ENCODE results near the gene MACROD1. TPM values are rescaled to one million over a fixed set of nuclear protein-coding genes. Genes with fewer than 3 reads are reported as not detected.

MACROD1 gene
- total RNA-seq, 2 donors from 2014 or later = 33.5 to 68.2 TPM

DNA sequence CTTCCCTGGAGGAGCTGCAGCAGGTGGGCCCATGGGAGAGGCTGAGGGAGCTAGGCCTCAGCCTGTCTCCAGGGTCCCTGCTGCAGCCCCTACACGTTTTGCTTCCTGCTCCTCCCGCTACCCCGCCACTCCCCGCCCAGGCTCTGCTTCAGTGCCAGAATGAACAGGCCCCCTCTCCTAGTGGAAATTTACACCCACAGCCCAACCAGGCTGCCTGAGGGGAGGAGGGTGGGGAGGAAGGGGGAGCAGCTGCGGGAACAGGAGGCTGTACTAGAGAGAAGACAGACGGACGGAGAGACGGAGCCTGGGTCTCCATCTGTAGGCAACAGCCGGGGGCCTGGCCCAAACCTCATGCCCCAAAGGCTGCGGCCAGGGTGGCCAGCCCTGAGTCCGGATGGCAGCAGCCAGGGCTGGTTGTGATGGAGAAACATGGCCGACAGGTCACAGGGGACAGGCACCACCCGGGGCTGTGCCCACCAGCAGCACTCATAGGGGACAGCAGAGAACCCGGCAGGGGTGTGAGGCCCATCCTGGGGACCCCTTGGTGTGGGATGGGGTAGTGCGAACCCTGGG is 109.6 kb downstream of the MACROD1 start:
- WGBS = 71% methylated on average over 15 of the region's 15 CpGs

GRCh38 chr11:64055077-64055476 is 110.8 kb downstream of the MACROD1 start:
- Histone ChIP-seq H3K4me3 (no peak overlapping the region), H3K9me3 (no peaks in the 10 kb centered on the region), H3K27ac (no peak overlapping the region), H3K4me1 (replicated peaks) (no peaks in the 10 kb centered on the region), H3K36me3 (no peaks in the 10 kb centered on the region), H3K27me3 (replicated peaks; ENCODE audit: insufficient read depth) (no peaks in the 10 kb centered on the region)
- intact Hi-C loops (cut with DNase I) = no loop called here
- DNase-seq (ENCODE audit: low spot score) = no peak
- WGBS = 44% methylated on average over 6 of the region's 8 CpGs
- TF ChIP-seq POLR2AphosphoS5 (IDR thresholded peaks at IDR 0.05) (no peak), POLR2A (IDR thresholded peaks at IDR 0.05) (no peak), CTCF (IDR thresholded peaks at IDR 0.05) (no peak)

More for the DNA sequence above, 109.6 kb downstream of the MACROD1 start:
- Histone ChIP-seq H3K4me3 (no peak overlapping the region), H3K9me3 (no peaks in the 10 kb centered on the region), H3K36me3 (no peaks in the 10 kb centered on the region), H3K4me1 (replicated peaks) (no peaks in the 10 kb centered on the region), H3K27ac (no peak overlapping the region), H3K27me3 (replicated peaks; ENCODE audit: insufficient read depth) (no peaks in the 10 kb centered on the region)
- intact Hi-C loops (cut with DNase I) = no loop called here
- TF ChIP-seq CTCF (IDR thresholded peaks at IDR 0.05) (no peak), POLR2A (IDR thresholded peaks at IDR 0.05) (no peak), POLR2AphosphoS5 (IDR thresholded peaks at IDR 0.05) (no peak)
- no peak for DNase-seq (ENCODE audit: low spot score)

DNA sequence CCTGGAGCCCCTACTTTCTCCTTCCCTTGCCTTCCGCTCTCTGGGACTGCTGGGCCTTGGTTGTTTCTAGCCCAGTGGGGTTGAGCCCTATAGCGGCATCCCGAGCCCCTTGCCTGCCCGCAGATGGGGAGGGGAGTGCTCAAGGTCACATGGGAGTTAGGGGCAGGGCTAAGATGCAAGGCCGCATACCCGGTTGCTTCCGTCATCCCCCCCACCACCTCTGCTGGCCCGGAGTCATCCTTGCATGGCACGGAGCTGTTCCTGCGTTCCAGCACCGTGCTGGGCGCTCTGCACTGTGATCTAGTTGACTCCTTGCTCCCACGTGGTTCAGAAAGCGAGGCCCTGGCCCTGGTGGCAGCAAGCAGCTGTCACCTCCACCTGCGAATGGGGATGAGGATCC is 112.2 kb downstream of the MACROD1 start:
- 88% methylated on average over 15 of the region's 15 CpGs for WGBS
- H3K27me3 ChIP-seq (replicated peaks; ENCODE audit: insufficient read depth) = no peaks in the 10 kb centered on the region

DNA sequence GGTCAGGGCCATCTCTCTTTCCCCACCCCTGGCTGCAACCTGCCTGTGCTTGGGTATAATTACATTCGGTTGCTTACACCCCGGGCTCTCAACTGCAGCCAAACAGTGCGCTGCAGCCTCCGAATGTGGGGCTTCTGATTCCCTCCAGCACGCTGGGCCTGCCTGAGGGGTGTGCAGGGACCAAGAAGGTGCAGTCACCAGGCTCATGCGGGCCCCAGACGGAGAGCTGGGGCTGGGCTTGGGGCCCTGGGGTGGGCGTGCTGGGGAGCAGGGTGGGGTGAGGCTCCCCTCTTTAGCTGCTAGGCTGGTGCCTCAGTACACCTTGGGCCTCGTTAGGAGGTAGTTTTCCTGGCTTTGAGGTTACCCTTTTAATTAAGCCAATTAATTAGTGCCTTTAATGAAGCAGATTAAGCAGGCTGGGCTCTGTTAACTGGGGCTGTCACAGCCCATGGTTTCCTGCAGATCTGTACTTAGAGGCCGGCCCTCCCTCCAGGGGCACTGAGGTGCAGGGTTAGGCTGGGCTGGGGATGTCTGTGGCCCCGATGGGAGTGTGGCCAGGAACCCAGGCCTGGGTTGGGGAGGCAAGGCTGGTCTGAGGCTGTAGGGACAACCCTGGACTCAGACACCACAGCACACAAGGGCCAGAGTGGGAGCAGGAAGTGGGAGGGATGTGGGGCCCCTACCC is 112.8 kb downstream of the MACROD1 start:
- Histone ChIP-seq H3K27me3 (replicated peaks; ENCODE audit: insufficient read depth) (no peaks in the 10 kb centered on the region), H3K4me1 (replicated peaks) (no peaks in the 10 kb centered on the region), H3K9me3 (no peaks in the 10 kb centered on the region), H3K4me3 (no peak overlapping the region), H3K36me3 (no peaks in the 10 kb centered on the region), H3K27ac (no peak overlapping the region)
- no peak for DNase-seq (ENCODE audit: low spot score)
- no peak for TF ChIP-seq POLR2AphosphoS5 (IDR thresholded peaks at IDR 0.05)
- TF ChIP-seq CTCF (IDR thresholded peaks at IDR 0.05) = no peak
- TF ChIP-seq POLR2A (IDR thresholded peaks at IDR 0.05) = no peak
- WGBS = 93% methylated on average over 11 of the region's 11 CpGs
- intact Hi-C loops (cut with DNase I) = no loop called here

More for the DNA sequence above, 112.2 kb downstream of the MACROD1 start:
- H3K36me3 ChIP-seq = no peaks in the 10 kb centered on the region
- H3K9me3 ChIP-seq = no peaks in the 10 kb centered on the region
- no peaks in the 10 kb centered on the region for H3K4me1 ChIP-seq (replicated peaks)
- no peak for DNase-seq (ENCODE audit: low spot score)
- H3K4me3 ChIP-seq = no peak overlapping the region
- no peak overlapping the region for H3K27ac ChIP-seq
- intact Hi-C loops (cut with DNase I) = no loop called here
- TF ChIP-seq POLR2A (IDR thresholded peaks at IDR 0.05) = no peak
- TF ChIP-seq CTCF (IDR thresholded peaks at IDR 0.05) = no peak
- TF ChIP-seq POLR2AphosphoS5 (IDR thresholded peaks at IDR 0.05) = no peak

DNA sequence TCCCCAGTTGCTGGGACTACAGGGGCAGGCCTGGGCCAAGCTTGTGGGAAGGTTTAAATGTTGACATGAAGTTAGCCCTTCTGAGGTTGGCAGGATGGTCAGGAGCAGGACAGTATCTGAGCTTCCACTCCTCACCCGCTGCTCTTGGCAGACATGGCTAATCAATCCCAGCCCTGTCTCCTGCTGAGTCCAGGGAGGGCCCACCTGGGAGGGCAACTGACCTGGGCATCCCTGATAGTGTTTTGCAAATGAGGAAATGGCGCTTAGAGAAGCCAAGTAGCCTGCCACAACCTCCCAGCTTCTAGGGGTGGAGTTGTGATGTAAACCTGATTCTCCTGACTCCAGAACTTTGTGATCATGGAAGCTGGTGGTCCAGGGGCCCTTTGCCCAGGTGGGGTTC is 113.5 kb downstream of the MACROD1 start:
- no peak overlapping the region for H3K27ac ChIP-seq
- H3K36me3 ChIP-seq = no peaks in the 10 kb centered on the region
- no peaks in the 10 kb centered on the region for H3K27me3 ChIP-seq (replicated peaks; ENCODE audit: insufficient read depth)
- WGBS = 92% methylated on average over 2 of the region's 2 CpGs
- H3K9me3 ChIP-seq = no peaks in the 10 kb centered on the region
- H3K4me1 ChIP-seq (replicated peaks) = no peaks in the 10 kb centered on the region
- intact Hi-C loops (cut with DNase I) = no loop called here
- H3K4me3 ChIP-seq = no peak overlapping the region
- DNase-seq (ENCODE audit: low spot score) = no peak
- TF ChIP-seq POLR2A (IDR thresholded peaks at IDR 0.05) = no peak
- no peak for TF ChIP-seq POLR2AphosphoS5 (IDR thresholded peaks at IDR 0.05)
- no peak for TF ChIP-seq CTCF (IDR thresholded peaks at IDR 0.05)

All from prostate gland (tissue), 2 donors.